Loucy (cell line): ENCODE results near the gene CD180.

Experiments used
- H2AFZ ChIP-seq: fragments of 200-600 bp; sonication (generic); 2 replicates; pipeline ENCODE4 v1.6.0; 2016; ENCODE audit warnings: antibody characterized with exemption, mild to moderate bottlenecking, low read length, moderate library complexity
- H3F3A ChIP-seq: fragments of 200-600 bp; 2 replicates; pipeline ENCODE4 v1.6.0; 2016; ENCODE audit warnings: antibody characterized with exemption, low read depth, mild to moderate bottlenecking
- H3K27me3 ChIP-seq: fragments of 200-600 bp; sonication (generic); 2 replicates; pipeline ENCODE4 v1.6.1; 2014; ENCODE audit warnings: low read length, mild to moderate bottlenecking; ENCODE audit not compliant: insufficient read depth, poor library complexity, severe bottlenecking
- H3K36me3 ChIP-seq: fragments of 200-600 bp; sonication (generic); 2 replicates; pipeline ENCODE4 v1.6.1; 2016; ENCODE audit warnings: low read length; ENCODE audit not compliant: insufficient read depth
- H3K4me1 ChIP-seq: fragments of 200-600 bp; sonication (generic); 2 replicates; pipeline ENCODE4 v1.5.1; 2014; ENCODE audit warnings: low read length, mild to moderate bottlenecking; ENCODE audit not compliant: insufficient read depth, poor library complexity, severe bottlenecking
- H3K4me2 ChIP-seq: fragments of 200-600 bp; sonication (generic); 2 replicates; pipeline ENCODE4 v1.6.0; 2014; ENCODE audit warnings: antibody characterized with exemption, low read length, low read depth, mild to moderate bottlenecking; ENCODE audit not compliant: poor library complexity, severe bottlenecking
- H3K4me3 ChIP-seq: fragments of 200-600 bp; sonication (generic); 2 replicates; pipeline ENCODE4 v1.5.1; 2014; ENCODE audit warnings: low read length, mild to moderate bottlenecking, mixed read lengths; ENCODE audit not compliant: poor library complexity, severe bottlenecking
- H3K79me2 ChIP-seq: fragments of 200-600 bp; sonication (generic); 2 replicates; pipeline ENCODE4 v1.6.1; 2014; ENCODE audit warnings: low read length; ENCODE audit not compliant: insufficient read depth
- H3K9ac ChIP-seq: fragments of 200-600 bp; sonication (generic); 2 replicates; pipeline ENCODE4 v1.6.0; 2014; ENCODE audit warnings: mild to moderate bottlenecking, low read depth, low read length, moderate library complexity; ENCODE audit not compliant: poor library complexity, severe bottlenecking
- H3K9me2 ChIP-seq: fragments of 200-600 bp; sonication (generic); replicated peaks from 2 replicates; pipeline ENCODE4 v1.6.1; 2016; ENCODE audit warnings: low read depth, low read length, mixed read lengths
- H3K9me3 ChIP-seq: fragments of 200-600 bp; sonication (generic); 2 replicates; pipeline ENCODE4 v1.6.1; 2014; ENCODE audit warnings: mild to moderate bottlenecking, antibody characterized with exemption, low read length, low read depth; ENCODE audit not compliant: insufficient read depth
- H4K20me1 ChIP-seq: fragments of 200-600 bp; sonication (generic); 2 replicates; pipeline ENCODE4 v1.6.0; 2014; ENCODE audit warnings: antibody characterized with exemption, low read length, mild to moderate bottlenecking; ENCODE audit not compliant: insufficient read depth, poor library complexity, severe bottlenecking
- CTCF ChIP-seq: fragments of 200-600 bp; sonication (generic); conservative IDR thresholded peaks from 2 replicates; pipeline ENCODE4 v1.5.1; 2014; ENCODE audit warnings: mild to moderate bottlenecking, antibody characterized with exemption, low read length
- EZH2phosphoT487 ChIP-seq: fragments of 200-600 bp; IDR thresholded peaks from 2 replicates; pipeline ENCODE4 v1.6.1; 2018; ENCODE audit warnings: antibody characterized with exemption, mild to moderate bottlenecking, moderate library complexity, borderline replicate concordance

The CD180 gene

GRCh38 chr5:67214707-67215447 lies 18.3 kb upstream of the CD180 start:
- no peaks in the 10 kb centered on the region for H3K36me3 ChIP-seq
- no peak overlapping the region for H3K4me3 ChIP-seq
- H4K20me1 ChIP-seq: no peaks in the 10 kb centered on the region
- no peaks in the 10 kb centered on the region for H3K9me2 ChIP-seq
- peaks cover 20% of the 10 kb centered on the region for H3K4me1 ChIP-seq
- TF ChIP-seq CTCF (no peak), EZH2phosphoT487 (no peak)
- peak overlapping the region; percentile 38 for H3K9ac ChIP-seq
- H3K9me3 ChIP-seq: no peaks in the 10 kb centered on the region
- H3F3A ChIP-seq: no peaks in the 10 kb centered on the region
- H2AFZ ChIP-seq: peak overlapping the region; percentile 82
- H3K4me2 ChIP-seq: peak overlapping the region; percentile 73
- no peaks in the 10 kb centered on the region for H3K79me2 ChIP-seq
- no peaks in the 10 kb centered on the region for H3K27me3 ChIP-seq

- H3K4me2 ChIP-seq: no peak overlapping the region
- no peaks in the 10 kb centered on the region for H3K27me3 ChIP-seq
- H4K20me1 ChIP-seq: no peaks in the 10 kb centered on the region
- no peaks in the 10 kb centered on the region for H3K9me2 ChIP-seq
- H3K9ac ChIP-seq: no peak overlapping the region
- no peak overlapping the region for H3K4me3 ChIP-seq
- H3F3A ChIP-seq: no peaks in the 10 kb centered on the region
- peaks cover 21% of the 10 kb centered on the region for H3K4me1 ChIP-seq
- H3K79me2 ChIP-seq: no peaks in the 10 kb centered on the region
- no peaks in the 10 kb centered on the region for H3K9me3 ChIP-seq
- no peak overlapping the region for H2AFZ ChIP-seq
- TF ChIP-seq CTCF (no peak), EZH2phosphoT487 (no peak)
- H3K36me3 ChIP-seq: no peaks in the 10 kb centered on the region
Measured at GRCh38 chr5:67214036-67214435, 17.4 kb upstream of the CD180 start.

GRCh38 chr5:67211926-67212325 lies 15.3 kb upstream of the CD180 start:
- peaks cover 36% of the 10 kb centered on the region for H3K4me1 ChIP-seq
- H2AFZ ChIP-seq: no peak overlapping the region
- H3F3A ChIP-seq: no peaks in the 10 kb centered on the region
- H3K36me3 ChIP-seq: no peaks in the 10 kb centered on the region
- no peaks in the 10 kb centered on the region for H4K20me1 ChIP-seq
- TF ChIP-seq CTCF (no peak), EZH2phosphoT487 (no peak)
- H3K9me2 ChIP-seq: no peaks in the 10 kb centered on the region
- H3K9ac ChIP-seq: no peak overlapping the region
- H3K4me2 ChIP-seq: no peak overlapping the region
- H3K27me3 ChIP-seq: no peaks in the 10 kb centered on the region
- H3K9me3 ChIP-seq: no peaks in the 10 kb centered on the region
- H3K4me3 ChIP-seq: no peak overlapping the region
- no peaks in the 10 kb centered on the region for H3K79me2 ChIP-seq
